Ammon's horn (tissue), 1 donor: Measurements from ENCODE around the gene CHST14.
A peak's percentile ranks its signal among the peaks of the same experiment; 100 is the strongest.

Experiments
- DNase-seq: peaks from one replicate; pipeline ENCODE4 v3.0.0-alpha.2; 2016; ENCODE audit warnings: low spot score

Gene CHST14

GRCh38 chr15:40470423-40471104, at the start of gene CHST14:
CHST14 (plus strand) TSS chr15:40470984; CDS start chr15:40471214, 230 bp downstream.
- peak; percentile 58 for DNase-seq

- peak; percentile 85 for DNase-seq
Observed at GRCh38 chr15:40421246-40422157, 49.3 kb upstream of the CHST14 start.

- DNase-seq = no peak
Observed at GRCh38 chr15:40424483-40425115, 46.2 kb upstream of the CHST14 start.

- DNase-seq = no peak
Observed at GRCh38 chr15:40425681-40426080, 45.1 kb upstream of the CHST14 start.

- no peak for DNase-seq
Observed at GRCh38 chr15:40427188-40427587, 43.6 kb upstream of the CHST14 start.

GRCh38 chr15:40428185-40428584, 42.6 kb upstream of the CHST14 start:
- DNase-seq = no peak

- DNase-seq = no peak
Observed at GRCh38 chr15:40429068-40429710, 41.6 kb upstream of the CHST14 start.

GRCh38 chr15:40430271-40430805, 40.4 kb upstream of the CHST14 start:
- DNase-seq = no peak

GRCh38 chr15:40435023-40435709, 35.6 kb upstream of the CHST14 start:
- no peak for DNase-seq

GRCh38 chr15:40435710-40436089, 35.1 kb upstream of the CHST14 start:
- DNase-seq = no peak

- no peak for DNase-seq
Observed at GRCh38 chr15:40436116-40436891, 34.5 kb upstream of the CHST14 start.

- no peak for DNase-seq
Observed at GRCh38 chr15:40436892-40437751, 33.7 kb upstream of the CHST14 start.

GRCh38 chr15:40437752-40438687, 32.8 kb upstream of the CHST14 start:
- DNase-seq = no peak

GRCh38 chr15:40438712-40439111, 32.1 kb upstream of the CHST14 start:
- DNase-seq = no peak

- DNase-seq = no peak
Observed at GRCh38 chr15:40439461-40439959, 31.3 kb upstream of the CHST14 start.

GRCh38 chr15:40439960-40440742, 30.6 kb upstream of the CHST14 start:
- peak; percentile 35 for DNase-seq
